Pons (tissue), 1 donor: ENCODE data around the gene TIGD6.

ENCODE experiments used
- DNase-seq: peaks from one replicate; pipeline ENCODE4 v3.0.0-alpha.2; 2016; ENCODE audit warnings: low spot score

TIGD6 gene

GRCh38 chr5:150016537-150016936 lies 16.1 kb upstream of the TIGD6 start:
- no peak for DNase-seq

GRCh38 chr5:150015415-150015814 lies 15.0 kb upstream of the TIGD6 start:
- no peak for DNase-seq

DNA sequence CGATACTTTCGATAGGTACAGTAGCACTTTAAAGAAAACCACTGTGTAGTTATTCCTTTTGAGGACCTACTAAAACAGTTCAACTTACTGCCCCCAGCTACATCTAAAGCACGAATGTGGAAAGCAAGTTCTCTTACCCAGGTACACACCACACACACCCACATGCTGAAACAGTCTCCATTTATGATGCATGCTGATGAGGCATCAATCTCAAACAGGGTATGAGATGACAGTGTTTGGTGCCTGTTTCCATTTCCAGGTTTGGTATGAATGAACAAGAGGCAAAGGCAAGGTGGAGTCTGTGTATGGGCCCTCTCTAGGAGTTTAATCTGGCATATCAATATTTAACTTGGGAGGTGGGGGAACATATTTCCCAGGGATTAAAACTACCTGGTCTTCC lies 14.0 kb upstream of the TIGD6 start:
- no peak for DNase-seq

GRCh38 chr5:150013931-150014330 lies 13.5 kb upstream of the TIGD6 start:
- no peak for DNase-seq

DNA sequence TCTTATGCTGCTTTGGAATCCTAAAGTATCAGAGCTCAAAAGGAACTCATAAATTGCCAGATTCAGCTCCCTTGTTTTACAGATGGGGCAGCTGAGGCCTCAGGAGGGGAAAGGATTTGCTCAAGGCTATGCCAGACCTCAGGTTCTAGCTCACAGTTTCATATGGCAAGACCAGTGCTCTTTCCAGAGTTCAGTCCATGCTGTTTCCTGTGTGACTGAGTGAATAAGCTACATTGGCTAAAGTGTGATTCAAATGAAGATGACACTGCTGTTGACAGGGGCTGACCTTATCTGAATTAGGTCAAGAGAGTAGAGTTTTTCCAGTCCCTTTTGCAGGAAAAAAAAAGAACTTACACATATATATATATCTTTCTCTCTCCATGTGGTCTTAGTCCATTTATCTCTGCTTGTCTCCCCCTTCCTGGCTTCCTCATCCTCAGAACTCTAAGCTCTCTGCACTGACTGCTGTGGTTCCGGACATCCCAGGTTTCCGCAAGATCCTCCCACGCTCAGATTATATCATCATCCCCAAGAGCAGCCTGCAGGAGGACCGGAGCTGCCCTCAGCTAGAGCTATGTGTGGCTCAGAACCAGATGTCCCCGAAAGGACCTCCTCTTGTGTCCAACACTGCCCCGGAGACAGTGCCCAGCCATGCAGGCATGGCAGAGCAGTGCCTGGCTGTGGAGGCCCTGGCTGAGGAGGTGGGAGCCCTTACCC lies 9.4 kb upstream of the TIGD6 start:
- no peak for DNase-seq

- no peak for DNase-seq
Measured at GRCh38 chr5:150007050-150007449, 6.6 kb upstream of the TIGD6 start.

DNA sequence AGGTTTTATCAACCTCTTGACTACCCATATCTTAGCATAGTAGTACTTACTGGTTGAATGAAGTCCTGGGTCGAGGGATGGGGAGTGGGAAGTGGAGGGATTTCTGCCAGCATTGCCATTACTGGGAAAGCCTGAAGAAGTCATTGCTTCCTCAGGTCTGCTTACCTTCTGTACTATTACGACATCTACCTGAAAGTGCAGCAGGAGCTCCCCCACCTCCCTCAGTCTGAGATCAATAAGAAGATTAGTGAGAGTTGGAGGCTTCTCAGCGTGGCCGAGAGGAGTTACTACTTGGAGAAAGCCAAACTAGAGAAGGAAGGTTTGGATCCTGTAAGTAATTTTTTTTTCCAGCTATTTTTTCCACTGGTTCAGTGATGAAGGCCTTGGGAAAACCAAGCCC lies 5.9 kb upstream of the TIGD6 start:
- no peak for DNase-seq

GRCh38 chr5:150001660-150002486 lies 1.4 kb upstream of the TIGD6 start:
- DNase-seq = peak; percentile 63

- DNase-seq = no peak
Measured at GRCh38 chr5:150000990-150001659, 671 bp upstream of the TIGD6 start.

DNA sequence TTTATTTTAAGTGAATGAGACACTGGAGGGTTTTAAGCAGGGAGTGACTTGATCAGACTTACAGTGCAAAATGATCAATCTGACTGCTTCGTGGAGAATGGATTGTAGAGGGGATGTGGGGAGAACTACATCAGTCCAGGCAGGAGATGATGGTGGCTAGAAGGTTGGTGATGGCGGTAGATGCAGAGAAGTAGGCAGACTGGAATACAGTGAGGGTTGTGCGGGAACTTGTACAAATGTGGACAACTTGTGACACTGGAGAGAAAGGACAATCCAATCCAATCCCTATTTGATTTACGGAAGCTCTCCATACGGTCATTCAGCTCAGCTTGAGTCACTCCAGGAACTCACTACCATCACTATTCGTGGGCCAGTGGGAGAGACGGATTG lies 593 bp downstream of the TIGD6 start:
- no peak for DNase-seq

- DNase-seq = no peak
Measured at GRCh38 chr5:149999359-149999758, 1.1 kb downstream of the TIGD6 start.

DNA sequence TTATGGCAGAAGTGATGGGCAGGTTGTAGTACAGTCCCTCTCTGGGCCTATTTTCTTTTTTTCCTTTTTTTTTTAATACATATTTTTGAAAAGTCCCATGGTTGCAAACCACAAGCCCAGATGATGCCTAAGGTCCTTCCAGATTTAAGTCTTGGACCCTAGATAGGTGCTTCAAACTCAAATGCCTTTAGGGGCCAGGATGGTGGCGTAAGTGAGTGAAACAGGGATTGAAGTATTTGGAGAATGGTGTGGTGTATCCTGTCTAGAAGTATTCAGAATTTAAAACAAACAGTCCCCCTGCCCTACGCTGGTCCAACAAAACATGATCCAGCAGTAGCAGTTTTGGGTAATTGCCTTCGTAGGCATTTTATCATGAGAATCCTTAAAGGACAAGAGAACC lies 2.2 kb downstream of the TIGD6 start:
- DNase-seq = no peak

GRCh38 chr5:149996205-149996890 lies 4.1 kb downstream of the TIGD6 start:
- DNase-seq = no peak

DNA sequence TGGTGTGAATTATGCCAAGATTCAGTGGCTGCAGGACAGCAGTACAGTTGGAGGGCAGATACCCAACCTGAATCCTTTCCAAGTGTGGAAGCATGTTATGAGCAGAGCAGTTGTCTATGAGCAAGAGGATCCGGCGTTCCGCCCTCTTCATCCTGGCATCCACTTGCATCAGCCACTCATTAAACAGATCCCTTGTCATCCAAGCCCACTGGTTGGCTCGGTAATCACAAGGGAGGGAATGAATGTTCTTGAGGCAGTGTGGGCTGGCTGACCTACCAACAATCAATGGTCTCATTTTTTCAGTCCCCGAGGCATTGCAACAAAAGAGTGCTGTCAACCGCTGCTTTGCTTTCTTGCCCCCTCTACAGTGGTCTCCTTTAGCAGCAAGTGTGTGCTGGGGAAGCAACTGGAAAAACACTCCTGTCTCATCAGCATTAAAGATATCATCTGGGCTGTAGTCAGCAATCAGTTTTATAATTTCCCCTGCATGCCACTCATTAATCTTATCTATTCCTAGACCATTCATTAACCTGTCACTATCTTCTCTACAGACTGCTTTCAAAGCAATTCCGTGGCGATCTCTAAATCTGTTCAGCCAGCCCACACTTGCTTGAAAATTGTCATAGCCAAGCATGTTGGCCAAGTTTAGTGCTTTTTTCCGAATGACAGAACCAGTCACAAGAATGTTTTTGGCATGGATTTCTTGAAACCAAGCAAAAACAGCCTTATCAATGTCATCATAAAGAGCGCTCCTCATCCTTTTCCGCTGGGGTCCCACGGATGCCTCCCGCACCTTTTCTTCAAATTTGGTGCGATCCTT lies 4.9 kb downstream of the TIGD6 start:
- peak; percentile 91 for DNase-seq

- no peak for DNase-seq
Measured at GRCh38 chr5:149993471-149993870, 7.0 kb downstream of the TIGD6 start.

DNA sequence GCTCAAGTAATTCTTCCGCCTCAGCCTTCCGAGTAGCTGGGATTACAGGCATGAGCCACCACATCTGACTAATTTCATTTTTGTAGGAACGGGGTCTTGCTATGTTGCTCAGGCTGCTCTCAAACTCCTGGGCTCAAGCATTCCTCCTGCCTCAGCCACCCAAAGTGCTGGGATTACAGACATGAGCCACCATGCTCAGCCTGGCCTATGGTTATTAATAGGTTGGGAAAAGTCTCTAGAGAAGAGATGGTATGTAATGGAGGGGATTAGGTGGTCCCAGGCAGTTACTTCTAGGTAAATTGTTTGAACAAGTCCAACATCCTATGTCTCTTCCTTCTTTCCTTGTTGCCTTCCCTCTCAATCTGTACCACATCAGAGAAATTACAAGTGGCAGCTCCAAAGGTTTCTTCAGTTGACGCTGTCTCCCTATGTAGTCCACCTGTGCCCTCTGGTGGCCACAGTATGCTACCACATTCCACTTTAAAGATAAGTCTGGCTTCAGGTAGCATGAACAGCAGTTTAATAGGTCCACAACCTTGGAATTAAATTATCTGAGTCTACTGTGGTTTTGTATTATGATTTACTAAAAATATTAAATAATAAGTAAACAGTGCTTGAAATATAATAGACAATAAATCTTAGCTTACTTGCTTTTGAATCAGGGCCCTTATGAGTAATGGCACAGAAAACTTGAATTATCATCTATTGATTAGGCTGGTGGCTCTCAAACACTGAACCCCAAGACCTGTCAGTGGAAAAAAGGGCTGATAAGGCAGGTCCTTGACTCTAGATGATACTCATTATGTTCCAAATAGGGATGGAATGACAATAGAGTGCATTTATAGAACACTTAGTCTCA lies 9.7 kb downstream of the TIGD6 start:
- peak; percentile 88 for DNase-seq

DNA sequence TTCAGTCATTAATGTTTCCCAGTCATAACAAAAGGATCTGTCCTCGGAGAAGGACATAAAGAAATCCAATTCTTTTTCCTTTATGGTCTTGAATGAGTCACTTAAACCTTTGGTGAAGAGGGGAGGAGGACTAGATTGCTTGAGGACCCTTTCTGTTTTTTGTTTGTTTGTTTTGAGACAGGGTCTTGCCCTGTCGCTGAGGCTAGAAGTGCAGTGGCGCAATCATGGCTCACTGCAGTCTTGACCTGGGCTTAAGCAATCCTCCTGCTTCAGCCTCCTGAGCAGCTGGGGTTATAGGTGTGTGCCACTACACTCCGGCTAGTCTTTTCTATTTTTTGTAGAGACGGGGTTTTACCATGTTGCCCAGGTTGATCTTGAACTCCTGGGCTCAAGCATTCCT lies 12.3 kb downstream of the TIGD6 start:
- no peak for DNase-seq

GRCh38 chr5:149982505-149982904 lies 17.9 kb downstream of the TIGD6 start:
- DNase-seq = no peak

DNA sequence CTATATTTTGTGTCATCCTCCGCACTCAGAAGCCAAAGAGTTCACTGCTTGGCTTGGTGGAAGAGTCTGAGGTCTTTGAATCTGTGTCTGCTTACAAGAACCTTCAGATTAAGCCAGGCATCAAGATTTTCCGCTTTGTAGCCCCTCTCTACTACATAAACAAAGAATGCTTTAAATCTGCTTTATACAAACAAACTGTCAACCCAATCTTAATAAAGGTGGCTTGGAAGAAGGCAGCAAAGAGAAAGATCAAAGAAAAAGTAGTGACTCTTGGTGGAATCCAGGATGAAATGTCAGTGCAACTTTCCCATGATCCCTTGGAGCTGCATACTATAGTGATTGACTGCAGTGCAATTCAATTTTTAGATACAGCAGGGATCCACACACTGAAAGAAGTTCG lies 19.2 kb downstream of the TIGD6 start:
- DNase-seq = no peak

DNA sequence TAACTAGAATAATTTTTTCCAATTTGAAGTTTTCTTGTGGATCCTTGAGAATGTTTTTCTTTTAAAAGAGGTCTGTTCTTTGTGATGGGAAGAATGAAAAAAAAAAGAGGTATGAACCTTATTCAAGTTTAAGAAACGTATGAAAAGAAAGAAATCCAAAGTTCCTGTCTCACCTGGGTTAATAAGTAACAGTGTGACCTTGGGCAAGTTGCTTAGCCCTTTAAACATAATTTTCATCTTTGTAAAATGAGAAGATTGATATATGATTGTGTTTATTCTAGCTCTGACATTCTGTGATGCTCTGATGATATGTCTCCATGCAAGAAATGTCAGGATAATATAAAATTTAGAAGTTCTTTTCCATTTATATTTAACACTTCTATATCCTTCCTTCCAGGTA lies 20.6 kb downstream of the TIGD6 start:
- DNase-seq = no peak

GRCh38 chr5:149975409-149975808 lies 25.0 kb downstream of the TIGD6 start:
- no peak for DNase-seq
